ENCODE measurements around the gene AVP.
"Not testable (repeated sequence)": the region's sequence is repeated elsewhere in the genome, so short reads cannot be mapped to it uniquely, and the experiment has no call there.

AVP gene

DNA sequence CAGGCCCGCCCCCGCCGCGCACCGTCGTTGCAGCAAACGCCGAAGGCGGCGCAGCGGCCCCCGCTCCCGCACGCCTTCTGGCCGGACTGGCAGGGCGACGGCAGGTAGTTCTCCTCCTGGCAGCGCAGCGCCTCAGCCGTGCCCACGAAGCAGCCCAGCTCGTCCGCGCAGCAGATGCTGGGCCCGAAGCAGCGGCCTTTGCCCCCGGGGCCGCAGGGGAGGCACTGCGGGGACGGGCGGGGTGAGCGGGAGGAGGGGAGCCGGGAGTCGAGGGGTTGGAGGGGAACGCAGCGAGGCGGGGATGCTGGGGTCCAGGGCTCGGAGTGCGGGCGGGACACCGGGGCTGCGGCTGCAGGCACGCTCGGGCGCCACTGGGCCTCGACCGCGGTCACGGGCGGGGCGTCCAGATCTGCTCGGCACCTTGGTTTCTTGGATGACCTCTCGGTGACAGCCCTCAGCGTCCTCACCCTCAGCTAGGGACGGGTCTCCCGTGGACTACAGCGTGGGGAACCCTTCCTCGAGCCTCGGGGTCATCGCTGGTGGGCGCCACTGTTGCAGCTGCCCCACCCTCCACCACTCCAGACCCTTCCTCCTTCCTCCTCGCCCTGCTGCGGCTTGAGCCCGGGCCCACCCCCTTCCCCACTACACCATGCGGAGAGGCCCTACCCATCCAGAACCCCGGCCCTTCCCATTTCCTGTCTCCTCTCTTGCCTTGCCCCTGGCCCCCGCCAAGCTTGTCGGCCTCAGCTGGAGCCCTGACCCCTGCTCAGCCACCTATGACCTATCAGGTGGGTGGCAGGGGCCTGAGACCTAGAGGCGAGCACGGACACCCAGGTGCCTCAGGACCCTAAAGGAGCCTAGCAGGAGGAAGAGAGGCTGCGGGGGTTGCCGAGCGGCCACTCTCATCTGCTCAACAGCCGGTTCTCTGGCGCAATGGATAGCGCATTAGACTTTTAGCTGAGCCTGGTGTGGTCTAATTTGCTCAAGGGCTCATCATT lies 1.3 kb downstream of the AVP start:
- DNase-seq: no peak

- DNase-seq: no peak
Observed at GRCh38 chr20:3082306-3082951, 2.1 kb downstream of the AVP start.

- DNase-seq: no peak
Observed at GRCh38 chr20:3081641-3082040, 2.9 kb downstream of the AVP start.

GRCh38 chr20:3080939-3081388 lies 3.6 kb downstream of the AVP start:
- no peak for DNase-seq

- no peak for DNase-seq
Observed at GRCh38 chr20:3077618-3078134, 6.8 kb downstream of the AVP start.

DNA sequence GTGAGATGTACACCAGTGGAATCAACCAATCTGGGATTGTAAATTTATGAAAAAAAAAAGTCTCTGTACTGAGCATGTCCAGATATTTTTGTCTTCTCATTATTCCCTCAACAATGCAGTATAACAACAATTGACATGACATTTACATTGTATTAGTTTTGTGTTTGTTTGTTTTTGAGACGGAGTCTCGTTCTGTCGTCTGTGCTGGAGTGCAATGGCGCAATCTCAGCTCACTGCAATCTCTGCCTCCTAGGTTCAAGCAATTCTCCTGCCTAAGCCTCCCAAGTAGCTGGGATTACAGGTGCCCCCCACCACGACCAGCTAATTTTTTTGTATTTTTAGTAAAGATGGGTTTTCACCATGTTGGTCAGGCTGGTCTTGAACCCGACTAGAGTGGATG lies 9.2 kb downstream of the AVP start:
- DNase-seq: not testable (repeated sequence)

DNA sequence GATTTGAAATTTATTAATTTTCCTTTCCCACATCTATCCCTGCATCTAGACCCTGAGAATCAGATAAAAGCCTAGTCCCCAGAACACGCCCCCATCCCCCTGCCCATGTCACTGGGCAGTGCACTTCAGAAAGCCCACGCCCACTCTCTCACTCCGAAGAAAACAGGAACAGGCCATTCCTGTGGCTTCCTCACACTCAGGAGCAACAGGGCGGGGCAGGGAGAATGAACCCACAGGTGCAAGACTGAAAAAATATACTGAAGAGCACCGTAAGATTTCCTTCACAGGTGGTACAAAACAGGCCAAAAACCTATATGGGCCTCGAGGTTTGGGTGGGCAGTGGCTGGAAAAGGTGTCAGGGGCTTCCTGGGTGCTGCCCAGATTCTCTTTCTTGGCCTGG lies 9.7 kb downstream of the AVP start:
- no peak for DNase-seq

GRCh38 chr20:3073251-3073643 lies 11.3 kb downstream of the AVP start:
- DNase-seq: not testable (repeated sequence)

GRCh38 chr20:3072530-3073250 lies 11.8 kb downstream of the AVP start:
- DNase-seq: no peak

DNA sequence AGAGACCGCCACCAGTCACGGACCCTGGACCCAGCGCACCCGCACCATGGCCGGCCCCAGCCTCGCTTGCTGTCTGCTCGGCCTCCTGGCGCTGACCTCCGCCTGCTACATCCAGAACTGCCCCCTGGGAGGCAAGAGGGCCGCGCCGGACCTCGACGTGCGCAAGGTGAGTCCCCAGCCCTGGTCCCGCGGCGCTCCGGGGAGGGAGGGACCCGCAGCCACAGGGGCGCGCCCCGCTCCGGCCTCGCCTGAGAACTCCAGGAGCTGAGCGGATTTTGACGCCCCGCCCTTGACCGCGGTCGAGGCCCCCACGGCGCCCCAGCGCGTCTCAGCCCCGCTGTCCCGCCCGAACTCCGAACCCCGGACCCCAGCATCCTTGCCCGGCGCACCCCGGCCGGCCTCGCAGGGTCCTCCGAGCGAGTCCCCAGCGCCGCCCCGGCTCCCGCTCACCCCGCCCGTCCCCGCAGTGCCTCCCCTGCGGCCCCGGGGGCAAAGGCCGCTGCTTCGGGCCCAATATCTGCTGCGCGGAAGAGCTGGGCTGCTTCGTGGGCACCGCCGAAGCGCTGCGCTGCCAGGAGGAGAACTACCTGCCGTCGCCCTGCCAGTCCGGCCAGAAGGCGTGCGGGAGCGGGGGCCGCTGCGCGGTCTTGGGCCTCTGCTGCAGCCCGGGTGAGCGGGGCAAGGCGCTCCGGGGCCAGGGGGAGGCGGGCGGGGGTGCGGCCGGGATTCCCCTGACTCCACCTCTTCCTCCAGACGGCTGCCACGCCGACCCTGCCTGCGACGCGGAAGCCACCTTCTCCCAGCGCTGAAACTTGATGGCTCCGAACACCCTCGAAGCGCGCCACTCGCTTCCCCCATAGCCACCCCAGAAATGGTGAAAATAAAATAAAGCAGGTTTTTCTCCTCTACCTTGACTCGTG lies 12.7 kb downstream of the AVP start, which contains the start of gene OXT:
OXT (plus strand) TSS at position 11 of the 920 bp plus-strand sequence; CDS start at position 47, 36 bp downstream.
- no peak for DNase-seq

DNA sequence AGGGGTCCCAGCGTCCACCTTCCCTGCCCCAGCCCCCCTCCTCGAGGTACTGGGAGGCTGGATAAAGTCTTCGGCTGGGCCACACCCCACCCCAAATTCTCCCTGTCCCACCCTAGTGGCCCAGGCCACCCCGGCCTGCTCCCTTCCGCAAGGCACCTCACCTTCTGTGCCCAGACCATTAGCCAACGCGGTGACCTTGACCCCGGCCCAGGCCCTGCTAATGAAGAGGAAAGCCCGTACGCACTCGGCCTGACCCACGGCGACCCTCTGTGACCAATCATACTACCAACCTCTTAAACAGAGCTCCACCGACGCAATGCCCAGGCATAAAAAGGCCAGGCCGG lies 13.3 kb downstream of the AVP start:
- DNase-seq: no peak

DNA sequence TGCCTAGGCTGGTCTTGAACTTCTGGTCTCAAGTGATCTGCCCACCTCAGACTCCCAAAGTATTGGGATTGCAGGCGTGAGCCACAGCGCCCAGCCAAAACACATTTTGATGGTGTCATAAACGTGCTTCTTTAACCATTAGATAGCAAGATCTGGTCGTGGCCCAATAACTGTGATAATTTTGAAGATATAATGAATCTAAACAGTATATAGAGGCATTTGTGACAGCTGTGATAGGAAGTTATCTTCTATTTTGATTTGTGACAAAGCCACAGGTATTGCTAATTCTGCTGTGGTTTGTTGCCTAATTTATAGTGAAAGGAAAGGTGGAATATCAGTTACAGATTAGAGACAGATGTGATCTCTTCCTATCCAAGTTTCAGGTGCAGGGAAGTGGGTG lies 13.8 kb downstream of the AVP start:
- DNase-seq: no peak

DNA sequence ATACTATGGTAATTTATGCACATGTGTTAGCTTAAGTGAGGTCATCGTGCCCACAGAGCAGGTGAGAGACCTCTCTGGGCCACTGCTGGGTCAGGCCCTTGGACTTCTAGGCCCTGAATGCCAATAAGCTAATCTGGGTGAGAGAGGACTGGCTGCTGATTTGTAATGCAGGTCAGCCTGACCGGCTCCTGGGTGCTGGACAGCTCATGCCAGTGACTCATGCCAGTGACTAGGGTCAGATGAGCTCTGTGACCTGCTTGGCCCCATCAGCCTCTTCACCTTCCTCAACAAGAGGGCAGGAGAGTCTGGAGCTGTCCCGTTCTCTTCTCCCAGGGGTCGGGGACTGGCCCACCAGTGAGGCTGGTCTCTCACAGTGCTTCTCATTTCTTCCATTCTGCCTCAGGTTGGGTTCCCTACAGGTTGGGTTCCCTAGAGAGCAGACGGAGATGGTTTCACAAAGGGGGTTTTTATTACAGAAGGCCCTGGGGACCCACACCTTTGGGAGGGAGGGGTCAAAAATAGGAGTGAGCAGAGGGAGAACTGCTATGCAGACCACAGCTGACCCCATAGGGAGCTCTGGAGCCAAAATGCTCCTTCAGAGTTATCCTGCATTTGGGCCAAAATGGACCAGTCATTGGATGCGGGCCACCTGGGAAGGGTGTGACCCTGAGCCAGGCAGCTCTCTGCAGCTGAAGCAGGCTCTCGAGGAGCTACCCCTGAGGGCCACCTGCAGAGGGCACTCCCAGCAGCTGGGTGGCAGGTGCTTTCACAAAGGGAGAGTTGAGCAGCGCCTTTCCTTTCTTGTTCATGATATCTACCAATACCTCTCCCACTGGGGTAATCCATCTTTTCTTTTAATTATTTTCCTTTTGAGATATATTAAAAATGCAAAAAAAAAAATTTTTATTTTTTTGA lies 15.3 kb downstream of the AVP start:
- DNase-seq: peak; percentile 36

- DNase-seq: no peak
Observed at GRCh38 chr20:3068075-3068474, 16.4 kb downstream of the AVP start.

GRCh38 chr20:3067139-3068014 lies 17.1 kb downstream of the AVP start:
- no peak for DNase-seq

DNA sequence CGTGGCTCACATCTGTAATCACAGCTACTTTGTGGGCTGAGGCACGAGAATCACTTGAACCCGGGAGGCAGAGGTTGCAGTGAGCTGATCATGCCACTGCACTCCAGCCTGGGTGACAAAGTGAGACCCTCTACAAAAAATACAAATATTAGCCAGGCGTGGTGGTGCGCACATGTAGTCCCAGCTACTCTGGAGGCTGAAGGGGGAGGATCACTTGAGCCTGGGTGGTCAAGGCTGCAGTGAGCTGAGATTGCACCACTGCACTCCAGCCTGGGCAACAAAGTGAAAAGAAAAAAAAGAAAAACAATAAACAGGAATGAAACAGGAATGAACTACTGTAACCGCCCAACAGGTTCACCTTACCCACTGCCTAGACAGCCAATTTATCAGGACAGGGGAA lies 20.4 kb downstream of the AVP start:
- not testable (repeated sequence) for DNase-seq

DNA sequence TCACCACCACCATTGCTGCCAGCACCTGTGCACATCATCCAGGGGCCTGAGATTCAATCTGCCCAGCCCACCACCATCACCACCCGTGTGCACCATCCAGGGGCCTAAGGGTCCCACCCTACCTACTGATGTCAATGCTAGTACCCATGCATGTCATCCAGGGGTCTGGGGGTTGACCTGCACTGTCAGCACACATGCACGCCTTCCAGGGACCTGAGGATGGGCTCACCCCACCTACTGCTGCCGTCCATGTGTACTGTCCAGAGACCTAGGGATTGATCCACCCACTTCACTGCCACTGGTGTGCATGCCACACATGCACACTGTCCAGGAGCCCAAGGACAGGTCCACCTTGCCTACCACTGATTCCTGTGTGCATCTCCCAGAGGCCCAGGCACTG lies 25.0 kb downstream of the AVP start:
- DNase-seq: no peak

- DNase-seq: no peak
Observed at GRCh38 chr20:3051385-3052019, 33.0 kb downstream of the AVP start.

All from NCI-H2029 (cell line).